KMS-11 (cell line): ENCODE data around the gene LAMA2.

Source experiments
- H2AFZ ChIP-seq: fragments of 200-600 bp; sonication (generic); 2 replicates; pipeline ENCODE4 v1.6.1; 2016; ENCODE audit warnings: antibody characterized with exemption, mixed run types, low read depth
- H3K27ac ChIP-seq: fragments of 200-600 bp; sonication (generic); 2 replicates; pipeline ENCODE4 v1.6.1; 2016; ENCODE audit warnings: mild to moderate bottlenecking, mixed run types
- H3K27me3 ChIP-seq: fragments of 200-600 bp; sonication (generic); 2 replicates; pipeline ENCODE4 v1.6.1; 2017; ENCODE audit warnings: mild to moderate bottlenecking, low read depth, mixed run types, moderate library complexity; ENCODE audit not compliant: insufficient read depth
- H3K36me3 ChIP-seq: fragments of 200-600 bp; sonication (generic); 2 replicates; pipeline ENCODE4 v1.6.1; 2017; ENCODE audit warnings: mild to moderate bottlenecking, mixed run types; ENCODE audit not compliant: insufficient read depth
- H3K4me1 ChIP-seq: fragments of 200-600 bp; sonication (generic); 2 replicates; pipeline ENCODE4 v1.6.1; 2016; ENCODE audit warnings: mild to moderate bottlenecking, low read depth, mixed run types; ENCODE audit not compliant: poor library complexity, severe bottlenecking
- H3K4me2 ChIP-seq: fragments of 200-600 bp; sonication (generic); 2 replicates; pipeline ENCODE4 v1.7.0; 2016; ENCODE audit warnings: mild to moderate bottlenecking, mixed run types
- H3K4me3 ChIP-seq: fragments of 200-600 bp; sonication (generic); IDR thresholded peaks from 2 replicates; pipeline ENCODE4 v1.6.1; 2017; ENCODE audit warnings: low read depth, low read length, mixed read lengths; ENCODE audit not compliant: insufficient read depth
- H3K79me2 ChIP-seq: fragments of 200-600 bp; sonication (generic); 2 replicates; pipeline ENCODE4 v1.6.1; 2016; ENCODE audit warnings: low read depth, mixed run types; ENCODE audit not compliant: insufficient read depth
- H3K9ac ChIP-seq: fragments of 200-600 bp; sonication (generic); 2 replicates; pipeline ENCODE4 v1.6.1; 2016; ENCODE audit warnings: mild to moderate bottlenecking, mixed run types
- H4K20me1 ChIP-seq: fragments of 200-600 bp; sonication (generic); 2 replicates; pipeline ENCODE4 v1.6.1; 2016; ENCODE audit warnings: mild to moderate bottlenecking, mixed run types; ENCODE audit not compliant: insufficient read depth
- TF ChIP-seq, protein P1 (sequence below): fragments of 200-600 bp; sonication (generic); conservative IDR thresholded peaks from 2 replicates; pipeline ENCODE4 v1.6.1; 2017; ENCODE audit warnings: low read depth, mild to moderate bottlenecking, antibody characterized with exemption, low read length, moderate library complexity, mixed read lengths

The LAMA2 gene

DNA sequence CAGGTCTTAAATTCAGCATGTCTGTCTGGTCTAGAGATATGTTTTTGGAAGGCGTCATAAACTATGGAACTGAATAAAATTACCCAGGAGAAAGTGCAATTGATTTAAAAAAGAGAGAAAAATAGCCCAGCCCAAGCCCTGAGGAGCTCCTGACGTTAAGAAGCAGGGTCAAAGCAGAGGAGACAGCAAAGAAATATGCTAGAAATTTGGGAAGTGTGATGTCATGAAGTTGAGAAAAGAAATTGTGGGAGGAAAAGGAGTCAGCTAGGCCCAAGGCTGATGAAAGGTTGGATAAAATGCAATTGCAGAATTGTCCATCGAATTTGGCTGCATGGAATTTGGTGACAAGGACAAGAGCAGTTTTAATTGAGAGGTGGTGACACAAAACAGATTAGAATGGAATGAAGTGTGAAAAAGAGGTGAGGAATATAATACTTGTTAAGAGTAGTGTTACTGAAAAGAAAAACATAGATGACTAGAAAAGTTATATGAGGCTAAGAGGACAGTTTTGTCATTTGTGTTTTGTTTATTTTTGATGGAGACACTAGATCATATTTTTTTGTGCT, 381.6 kb downstream of the LAMA2 start:
- Histone ChIP-seq H3K4me2 (no peak overlapping the region), H2AFZ (no peak overlapping the region), H3K9ac (no peak overlapping the region), H3K4me3 (no peak overlapping the region), H3K27ac (no peak overlapping the region), H3K79me2 (no peaks in the 10 kb centered on the region), H3K4me1 (no peaks in the 10 kb centered on the region), H4K20me1 (no peaks in the 10 kb centered on the region), H3K36me3 (no peaks in the 10 kb centered on the region), H3K27me3 (no peaks in the 10 kb centered on the region)
- TF ChIP-seq, protein P1, sequence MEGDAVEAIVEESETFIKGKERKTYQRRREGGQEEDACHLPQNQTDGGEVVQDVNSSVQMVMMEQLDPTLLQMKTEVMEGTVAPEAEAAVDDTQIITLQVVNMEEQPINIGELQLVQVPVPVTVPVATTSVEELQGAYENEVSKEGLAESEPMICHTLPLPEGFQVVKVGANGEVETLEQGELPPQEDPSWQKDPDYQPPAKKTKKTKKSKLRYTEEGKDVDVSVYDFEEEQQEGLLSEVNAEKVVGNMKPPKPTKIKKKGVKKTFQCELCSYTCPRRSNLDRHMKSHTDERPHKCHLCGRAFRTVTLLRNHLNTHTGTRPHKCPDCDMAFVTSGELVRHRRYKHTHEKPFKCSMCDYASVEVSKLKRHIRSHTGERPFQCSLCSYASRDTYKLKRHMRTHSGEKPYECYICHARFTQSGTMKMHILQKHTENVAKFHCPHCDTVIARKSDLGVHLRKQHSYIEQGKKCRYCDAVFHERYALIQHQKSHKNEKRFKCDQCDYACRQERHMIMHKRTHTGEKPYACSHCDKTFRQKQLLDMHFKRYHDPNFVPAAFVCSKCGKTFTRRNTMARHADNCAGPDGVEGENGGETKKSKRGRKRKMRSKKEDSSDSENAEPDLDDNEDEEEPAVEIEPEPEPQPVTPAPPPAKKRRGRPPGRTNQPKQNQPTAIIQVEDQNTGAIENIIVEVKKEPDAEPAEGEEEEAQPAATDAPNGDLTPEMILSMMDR = no peak

GRCh38 chr6:129267028-129267427, 384.1 kb downstream of the LAMA2 start:
- Histone ChIP-seq H3K79me2 (no peaks in the 10 kb centered on the region), H3K27me3 (no peaks in the 10 kb centered on the region), H3K36me3 (no peaks in the 10 kb centered on the region)

DNA sequence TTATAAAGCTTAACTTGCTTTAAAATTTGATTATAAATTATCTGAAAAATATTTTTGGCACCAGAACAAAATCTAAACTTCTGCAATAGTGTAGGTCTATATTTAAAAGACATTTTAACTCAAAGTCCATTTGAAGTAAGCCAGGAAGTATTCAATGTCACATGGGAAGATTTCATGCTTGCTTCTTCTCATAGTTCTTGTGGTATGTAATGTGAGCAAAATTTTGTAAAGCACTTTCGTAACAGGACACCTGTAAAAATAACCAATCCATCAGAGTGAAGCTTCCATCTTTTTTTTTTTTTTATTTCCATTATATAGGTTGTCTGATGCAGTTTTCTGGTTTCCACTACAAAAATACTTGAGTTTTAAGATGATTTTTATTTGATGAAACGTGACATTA, 386.1 kb downstream of the LAMA2 start:
- no peak overlapping the region for H3K4me3 ChIP-seq
- H3K27me3 ChIP-seq = no peaks in the 10 kb centered on the region
- no peak overlapping the region for H3K4me2 ChIP-seq
- no peaks in the 10 kb centered on the region for H3K4me1 ChIP-seq
- no peaks in the 10 kb centered on the region for H3K79me2 ChIP-seq
- TF ChIP-seq, protein P1 = no peak
- H3K36me3 ChIP-seq = no peaks in the 10 kb centered on the region
- H3K27ac ChIP-seq = no peak overlapping the region
- H4K20me1 ChIP-seq = no peaks in the 10 kb centered on the region
- H2AFZ ChIP-seq = no peak overlapping the region
- no peak overlapping the region for H3K9ac ChIP-seq

More at GRCh38 chr6:129267028-129267427, 384.1 kb downstream of the LAMA2 start:
- Histone ChIP-seq H3K9ac (no peak overlapping the region), H3K4me3 (no peak overlapping the region), H3K4me2 (no peak overlapping the region), H3K4me1 (no peaks in the 10 kb centered on the region), H3K27ac (no peak overlapping the region), H4K20me1 (no peaks in the 10 kb centered on the region), H2AFZ (no peak overlapping the region)
- TF ChIP-seq, protein P1 = no peak

GRCh38 chr6:129269891-129270290, 387.0 kb downstream of the LAMA2 start:
- Histone ChIP-seq H3K36me3 (no peaks in the 10 kb centered on the region), H2AFZ (no peak overlapping the region), H3K4me3 (no peak overlapping the region), H3K79me2 (no peaks in the 10 kb centered on the region), H4K20me1 (no peaks in the 10 kb centered on the region), H3K4me1 (no peaks in the 10 kb centered on the region), H3K9ac (no peak overlapping the region), H3K27me3 (no peaks in the 10 kb centered on the region), H3K27ac (no peak overlapping the region), H3K4me2 (no peak overlapping the region)
- TF ChIP-seq, protein P1 = no peak
